NT2/D1 (cell line): ENCODE measurements around the gene RTF1.

Experiments
- DNase-seq: peaks from one replicate; pipeline ENCODE4 v3.0.0-alpha.2; 2011; ENCODE audit warnings: low read depth, low spot score
- H3K27me3 ChIP-seq: 2 replicates; pipeline ENCODE4 v1.6.0; 2011; ENCODE audit warnings: mild to moderate bottlenecking; ENCODE audit not compliant: insufficient read length, insufficient read depth
- H3K36me3 ChIP-seq: 2 replicates; pipeline ENCODE4 v1.6.1; 2011; ENCODE audit warnings: mild to moderate bottlenecking, low read length, mixed read lengths; ENCODE audit not compliant: insufficient read depth, insufficient read length
- H3K4me1 ChIP-seq: 2 replicates; pipeline ENCODE4 v1.5.1; 2011; ENCODE audit not compliant: insufficient read depth, insufficient read length
- H3K4me3 ChIP-seq: 2 replicates; pipeline ENCODE4 v1.5.1; 2011; ENCODE audit warnings: low read depth; ENCODE audit not compliant: insufficient read length
- H3K9ac ChIP-seq: 2 replicates; pipeline ENCODE4 v1.6.0; 2011; ENCODE audit warnings: low read depth; ENCODE audit not compliant: insufficient read length
- H3K9me3 ChIP-seq: 2 replicates; pipeline ENCODE4 v1.5.1; 2011; ENCODE audit warnings: mild to moderate bottlenecking, low read length; ENCODE audit not compliant: insufficient read depth
- SUZ12 ChIP-seq: IDR thresholded peaks from 2 replicates; pipeline ENCODE4 v1.6.1; 2011; ENCODE audit not compliant: insufficient read length, insufficient read depth; ENCODE audit errors: extremely low read depth
- YY1 ChIP-seq: IDR thresholded peaks from 2 replicates; pipeline ENCODE4 v1.6.1; 2011; ENCODE audit not compliant: insufficient read length, insufficient read depth
- ZNF274 ChIP-seq: IDR thresholded peaks from 2 replicates; pipeline ENCODE4 v1.6.1; 2011; ENCODE audit warnings: mild to moderate bottlenecking, low read depth, low read length

Gene RTF1

DNA sequence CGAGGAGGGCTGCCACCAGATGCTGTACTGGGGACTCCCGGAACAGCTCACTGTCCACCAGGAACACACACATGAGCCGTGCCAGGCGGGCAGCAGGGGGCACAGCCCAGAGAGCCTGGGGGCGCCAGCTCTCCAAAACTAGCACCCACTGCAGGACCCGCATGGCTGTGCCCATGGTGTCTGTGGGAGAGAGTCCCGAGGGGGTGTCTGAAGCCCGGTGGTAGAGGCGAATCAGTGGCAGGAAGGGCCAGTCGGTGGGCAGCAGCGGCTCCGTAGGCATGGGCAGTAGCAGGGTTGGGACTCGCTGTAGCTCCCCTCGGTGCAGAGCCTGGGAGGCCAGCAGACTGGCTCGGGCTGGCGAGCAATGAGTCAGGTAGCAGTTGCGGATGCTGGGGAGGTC is 103.7 kb downstream of the RTF1 start:
- Histone ChIP-seq H3K9ac (no peak overlapping the region), H3K4me3 (no peak overlapping the region), H3K36me3 (peaks cover 75% of the 10 kb centered on the region), H3K9me3 (no peaks in the 10 kb centered on the region), H3K4me1 (no peaks in the 10 kb centered on the region), H3K27me3 (no peaks in the 10 kb centered on the region)
- no peak for DNase-seq
- TF ChIP-seq SUZ12 (no peak), ZNF274 (no peak), YY1 (no peak)

DNA sequence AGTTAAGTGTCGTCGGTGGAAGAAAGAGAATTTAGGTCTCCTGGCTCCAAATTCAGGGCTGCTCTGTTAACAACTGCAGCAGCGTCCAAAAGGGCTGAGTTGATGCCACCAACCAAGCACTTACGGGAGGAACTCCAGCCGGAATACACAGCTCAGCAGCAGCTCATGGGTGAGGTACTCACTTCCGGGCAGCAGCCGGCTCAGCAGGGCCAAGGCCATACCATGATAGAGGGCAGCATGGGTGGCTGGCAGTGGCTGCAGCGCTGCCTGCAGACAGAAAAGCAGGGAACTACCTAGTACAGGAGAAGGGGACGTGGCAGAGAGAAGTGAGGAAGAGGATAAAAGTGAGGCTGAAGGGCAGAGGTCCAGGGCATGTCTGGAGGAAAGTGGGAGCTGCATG is 104.7 kb downstream of the RTF1 start:
- H3K4me3 ChIP-seq: no peak overlapping the region
- H3K9ac ChIP-seq: no peak overlapping the region
- H3K36me3 ChIP-seq: peaks cover 80% of the 10 kb centered on the region
- no peak for DNase-seq
- H3K4me1 ChIP-seq: no peaks in the 10 kb centered on the region
- no peak for TF ChIP-seq SUZ12
- TF ChIP-seq ZNF274: no peak
- no peak for TF ChIP-seq YY1
- no peaks in the 10 kb centered on the region for H3K27me3 ChIP-seq
- no peaks in the 10 kb centered on the region for H3K9me3 ChIP-seq

DNA sequence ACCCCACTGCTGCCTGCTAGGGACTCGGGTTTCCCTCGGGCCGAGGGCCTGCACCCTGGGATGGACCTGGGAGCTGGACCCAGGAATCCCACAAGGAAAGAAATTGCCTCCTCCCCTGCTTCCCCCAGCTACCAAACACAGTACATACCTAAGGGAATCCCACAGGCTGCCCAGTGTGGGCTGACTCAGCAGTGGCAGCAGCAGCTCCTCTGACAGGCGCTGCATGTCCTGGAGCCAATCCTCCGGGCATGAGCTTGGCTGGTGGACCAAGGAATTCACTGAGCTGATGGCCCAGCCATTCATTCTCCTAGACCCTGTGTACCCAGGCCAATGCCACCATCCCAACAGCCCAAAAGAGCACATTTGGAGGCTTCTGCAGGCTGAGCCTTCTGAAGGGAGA is 106.2 kb downstream of the RTF1 start:
- peaks cover 80% of the 10 kb centered on the region for H3K36me3 ChIP-seq
- H3K9ac ChIP-seq: no peak overlapping the region
- H3K4me1 ChIP-seq: no peaks in the 10 kb centered on the region
- H3K9me3 ChIP-seq: no peaks in the 10 kb centered on the region
- no peaks in the 10 kb centered on the region for H3K27me3 ChIP-seq
- TF ChIP-seq SUZ12 (no peak), YY1 (no peak), ZNF274 (no peak)
- no peak overlapping the region for H3K4me3 ChIP-seq
- no peak for DNase-seq

DNA sequence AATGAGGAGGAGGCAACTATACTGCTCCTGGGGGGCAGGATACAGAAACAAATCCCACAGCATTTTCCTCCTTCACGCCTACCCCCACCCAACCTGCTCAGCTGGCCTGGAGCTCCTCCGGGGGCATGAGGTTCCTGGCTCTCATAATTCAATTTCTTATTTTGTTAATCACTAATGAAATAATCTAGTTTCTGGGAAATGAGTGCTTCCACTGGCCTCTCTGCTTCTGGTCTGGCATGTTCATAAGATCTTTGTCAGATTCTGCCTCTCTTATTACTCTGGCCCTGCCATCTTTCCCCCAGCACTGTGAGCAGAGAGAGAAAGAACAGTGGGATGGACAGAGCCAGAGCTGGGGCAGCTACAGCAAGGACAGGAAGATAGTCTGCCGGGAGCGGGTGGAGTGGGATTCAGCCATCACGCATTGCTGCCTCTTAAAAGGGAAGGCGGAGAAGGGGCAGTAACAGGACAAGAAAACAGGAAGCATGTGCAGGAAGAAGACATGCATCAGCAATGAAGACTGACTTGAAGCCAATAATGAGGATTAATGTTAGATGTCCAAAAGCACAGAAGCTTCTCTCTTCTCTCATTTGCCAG is 113.6 kb downstream of the RTF1 start:
- Histone ChIP-seq H3K9me3 (no peaks in the 10 kb centered on the region), H3K27me3 (no peaks in the 10 kb centered on the region), H3K9ac (no peak overlapping the region), H3K4me3 (no peak overlapping the region), H3K4me1 (no peaks in the 10 kb centered on the region), H3K36me3 (peaks cover 78% of the 10 kb centered on the region)
- TF ChIP-seq SUZ12 (no peak), ZNF274 (no peak), YY1 (no peak)
- no peak for DNase-seq
